ENCODE measurements around the gene LOC128125822.
"Not testable (repeated sequence)": the region's sequence is repeated elsewhere in the genome, so short reads cannot be mapped to it uniquely, and the experiment has no call there.

Gene LOC128125822

GRCh38 chr6:63572044-63572746, at the start of gene LOC128125822, which contains the start of gene PTP4A1:
LOC128125822 (plus strand) TSS chr6:63572480.
PTP4A1 (plus strand) TSS chr6:63572480; CDS start chr6:63576881, 4,401 bp downstream.
- DNase-seq (ENCODE audit: low spot score), result peak; percentile 99

- DNase-seq (ENCODE audit: low spot score), result not testable (repeated sequence)
These were observed 49.4 kb upstream of the LOC128125822 start for GRCh38 chr6:63522911-63523287.

DNA sequence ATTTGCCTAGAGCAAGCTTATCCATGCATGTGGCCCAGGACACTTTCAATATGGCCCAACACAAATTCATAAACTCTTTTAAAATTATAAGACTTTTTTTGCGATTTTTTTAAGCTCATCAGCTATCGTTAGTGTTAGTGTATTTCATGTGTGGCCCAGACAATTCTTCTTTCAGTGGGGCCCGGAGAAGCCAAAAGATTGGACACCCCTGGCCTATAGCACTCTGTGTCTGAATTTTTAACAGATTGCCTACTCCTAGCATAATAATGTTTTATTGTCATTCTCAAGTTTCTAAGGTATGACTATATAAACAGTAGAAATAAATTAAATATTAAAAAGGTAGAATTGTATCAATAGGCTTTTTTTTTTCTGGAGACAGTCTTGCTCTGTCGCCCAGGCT, 48.6 kb upstream of the LOC128125822 start:
- DNase-seq (ENCODE audit: low spot score), result no peak

DNA sequence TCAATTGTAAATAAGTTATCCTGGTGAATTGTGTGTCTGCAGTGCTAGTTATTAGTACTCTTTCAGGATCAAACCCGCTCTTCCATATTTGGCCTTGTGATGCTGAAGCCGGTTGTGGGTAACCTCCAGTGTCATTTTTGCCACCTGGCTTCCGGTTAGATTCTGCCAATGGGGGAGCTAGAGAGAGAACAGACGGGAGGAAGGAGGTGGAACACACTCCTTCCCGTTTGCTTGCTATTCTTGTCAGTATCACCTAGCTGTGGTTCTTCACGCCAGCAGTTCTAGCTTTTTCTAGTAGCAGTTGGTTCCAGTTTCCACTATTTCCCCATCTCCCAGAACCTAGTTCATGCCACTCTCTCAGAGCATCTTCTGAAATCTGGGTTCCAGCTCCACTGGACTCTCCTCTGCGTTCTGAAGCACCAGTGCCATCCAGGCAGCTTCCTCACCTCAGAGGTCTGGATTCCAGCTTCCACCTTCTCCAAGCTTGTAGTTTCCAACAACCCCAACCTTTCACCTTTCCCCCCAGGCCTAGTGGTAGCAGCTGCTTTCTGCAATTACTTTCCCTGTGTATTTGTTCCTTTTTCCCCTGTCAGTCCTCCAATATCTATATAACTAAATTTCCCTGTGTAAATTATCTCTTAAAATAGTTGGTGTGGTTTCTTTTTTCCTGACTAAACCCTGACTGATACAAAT, 46.9 kb upstream of the LOC128125822 start:
- no peak for DNase-seq (ENCODE audit: low spot score)

DNA sequence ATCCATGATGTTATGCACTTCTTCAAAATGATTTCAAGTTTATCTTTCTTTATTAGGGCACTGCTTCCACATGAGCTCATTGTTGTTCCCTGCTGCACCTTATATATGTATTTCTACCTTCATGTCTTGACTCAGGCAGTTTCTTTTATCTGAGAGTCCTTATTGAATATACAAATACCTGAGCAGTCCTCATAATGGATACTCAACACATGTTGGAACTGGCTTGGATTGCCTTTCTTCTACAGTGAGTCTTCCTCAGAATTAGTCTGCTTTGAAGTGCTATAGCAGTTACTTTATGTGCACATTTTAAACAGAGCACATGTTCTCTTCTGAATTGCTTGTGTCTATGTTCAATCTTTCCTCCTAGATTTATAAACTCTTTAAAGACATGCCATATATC, 45.3 kb upstream of the LOC128125822 start:
- no peak for DNase-seq (ENCODE audit: low spot score)

DNA sequence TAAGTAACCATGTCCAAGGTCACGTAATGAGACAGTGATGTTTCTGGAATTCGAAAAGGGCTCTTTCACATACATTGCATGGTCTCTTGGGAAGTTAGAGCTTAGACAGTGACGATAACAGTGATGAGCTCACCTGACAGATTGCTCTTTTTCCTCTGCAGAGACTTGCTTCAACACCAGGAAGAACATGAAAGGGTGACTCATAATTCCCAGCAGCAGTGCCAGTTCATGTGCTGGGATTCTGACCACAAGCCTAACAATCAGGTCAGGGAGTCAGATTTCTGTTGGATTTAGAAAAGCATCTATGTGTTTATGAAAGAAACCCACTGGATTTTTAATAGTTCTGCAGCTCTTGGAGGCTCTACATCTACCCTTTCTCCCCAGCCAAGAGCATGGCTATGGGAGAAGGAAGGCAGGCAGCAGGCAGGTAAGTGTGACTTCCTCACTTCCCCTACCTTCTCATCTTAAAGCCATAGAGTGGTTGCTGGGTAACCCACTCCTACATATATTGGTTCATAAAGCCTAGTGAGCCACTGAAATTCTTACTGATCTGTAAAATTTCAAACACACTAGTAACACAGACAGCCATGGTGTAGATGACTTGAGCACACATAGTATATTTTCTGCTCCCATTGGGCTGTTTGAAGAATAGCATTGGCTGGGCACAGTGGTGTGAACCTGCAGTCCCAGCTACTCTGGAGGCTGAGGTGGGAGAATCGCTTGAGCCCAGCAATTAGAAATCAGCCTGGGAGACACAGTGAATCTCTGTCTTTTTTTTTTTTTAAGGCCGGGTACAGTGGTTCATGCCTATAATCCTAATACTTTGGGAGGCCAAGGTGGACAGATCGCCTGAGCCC, 44.4 kb upstream of the LOC128125822 start:
- no peak for DNase-seq (ENCODE audit: low spot score)

DNA sequence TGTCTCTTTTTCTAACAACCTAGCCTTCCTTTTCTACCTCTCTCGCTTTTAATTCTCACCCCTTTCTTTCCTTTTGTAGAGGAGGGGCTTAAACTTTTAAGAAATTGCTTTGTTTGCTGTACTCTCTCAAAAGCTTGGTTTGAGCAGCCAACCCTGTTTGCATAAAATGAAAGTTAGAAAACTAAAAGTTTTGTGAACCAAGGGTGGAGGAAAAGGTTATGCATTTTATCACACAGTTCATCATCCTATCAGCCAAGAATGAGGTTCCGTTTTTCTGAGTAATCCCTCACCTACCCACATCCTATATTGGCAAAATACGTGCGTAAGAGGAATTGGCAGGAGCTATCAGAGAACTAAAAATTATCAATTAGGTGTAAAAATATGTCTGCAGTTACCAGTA, 42.8 kb upstream of the LOC128125822 start:
- no peak for DNase-seq (ENCODE audit: low spot score)

DNA sequence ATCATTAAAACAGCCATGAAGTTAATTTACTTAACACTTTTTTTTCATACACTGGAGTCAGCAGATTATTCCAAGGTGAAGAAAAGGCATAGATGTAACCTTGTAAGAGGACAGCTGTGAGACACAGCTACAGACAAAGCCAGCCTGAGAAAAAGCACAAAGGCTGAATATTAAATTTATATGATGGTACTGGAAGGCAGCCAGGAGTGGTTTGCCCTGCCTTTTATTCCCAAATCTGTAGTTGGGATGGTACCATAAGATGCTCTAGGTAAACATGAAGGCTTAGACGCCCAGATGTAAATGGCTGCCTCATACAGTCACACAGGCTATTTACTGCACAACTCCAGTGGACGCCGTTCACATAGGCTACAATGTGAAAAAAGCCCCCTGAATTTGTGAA, 42.1 kb upstream of the LOC128125822 start:
- DNase-seq (ENCODE audit: low spot score), result no peak

DNA sequence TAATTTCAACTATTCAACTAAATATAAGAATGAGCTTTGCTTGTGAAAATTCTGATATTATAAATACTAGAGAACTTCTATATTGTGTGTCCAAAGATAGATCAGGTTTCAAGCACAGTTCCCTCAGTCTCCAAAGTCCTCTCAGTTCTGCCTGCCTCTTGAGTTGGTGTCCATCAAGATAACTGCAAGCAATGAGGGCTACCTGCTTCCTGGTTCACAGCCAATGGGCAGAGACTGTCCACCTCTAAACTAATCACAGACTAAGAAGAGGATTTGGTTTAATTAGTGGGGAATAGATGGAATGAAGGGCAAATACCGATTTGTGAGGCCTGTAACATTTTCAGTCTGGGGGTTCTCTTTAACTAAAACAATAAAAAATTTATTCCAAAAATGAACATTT, 41.3 kb upstream of the LOC128125822 start:
- no peak for DNase-seq (ENCODE audit: low spot score)

DNA sequence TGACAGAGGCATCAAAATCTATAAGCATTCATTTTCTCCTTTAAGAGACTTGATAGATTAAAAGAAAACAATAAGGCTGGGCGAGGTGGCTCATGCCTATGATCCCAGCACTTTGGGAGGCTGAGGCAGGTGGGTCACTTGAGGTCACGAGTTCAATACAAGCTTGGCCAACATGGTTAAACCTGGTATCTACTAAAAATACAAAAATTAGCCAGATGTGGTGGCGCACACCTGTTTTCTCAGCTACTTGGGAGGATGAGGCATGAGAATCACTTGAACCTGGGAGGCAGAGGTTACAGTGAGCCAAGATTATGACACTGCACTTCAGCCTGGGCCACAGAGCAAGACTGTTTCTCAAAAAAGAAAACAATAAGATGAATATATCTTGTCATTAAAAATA, 39.3 kb upstream of the LOC128125822 start:
- DNase-seq (ENCODE audit: low spot score), result no peak

DNA sequence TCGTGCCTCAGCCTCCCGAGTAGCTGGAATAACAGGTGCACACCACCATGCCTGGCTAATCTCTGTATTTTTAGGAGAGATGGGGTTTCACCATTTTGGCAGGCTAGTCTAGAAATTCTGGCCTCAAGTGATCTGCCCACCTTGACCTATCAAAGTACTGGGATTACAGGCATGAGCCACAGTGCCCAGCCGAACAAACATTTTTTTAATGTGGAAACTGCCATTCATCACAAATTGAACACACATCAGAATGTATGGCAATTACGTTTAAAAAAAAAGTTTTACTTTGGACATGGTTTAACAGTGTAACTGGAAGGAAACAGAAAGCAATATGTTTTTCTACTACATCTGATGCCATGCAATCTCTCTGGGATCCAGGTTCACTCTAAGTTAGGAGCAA, 38.3 kb upstream of the LOC128125822 start:
- DNase-seq (ENCODE audit: low spot score), result no peak

DNA sequence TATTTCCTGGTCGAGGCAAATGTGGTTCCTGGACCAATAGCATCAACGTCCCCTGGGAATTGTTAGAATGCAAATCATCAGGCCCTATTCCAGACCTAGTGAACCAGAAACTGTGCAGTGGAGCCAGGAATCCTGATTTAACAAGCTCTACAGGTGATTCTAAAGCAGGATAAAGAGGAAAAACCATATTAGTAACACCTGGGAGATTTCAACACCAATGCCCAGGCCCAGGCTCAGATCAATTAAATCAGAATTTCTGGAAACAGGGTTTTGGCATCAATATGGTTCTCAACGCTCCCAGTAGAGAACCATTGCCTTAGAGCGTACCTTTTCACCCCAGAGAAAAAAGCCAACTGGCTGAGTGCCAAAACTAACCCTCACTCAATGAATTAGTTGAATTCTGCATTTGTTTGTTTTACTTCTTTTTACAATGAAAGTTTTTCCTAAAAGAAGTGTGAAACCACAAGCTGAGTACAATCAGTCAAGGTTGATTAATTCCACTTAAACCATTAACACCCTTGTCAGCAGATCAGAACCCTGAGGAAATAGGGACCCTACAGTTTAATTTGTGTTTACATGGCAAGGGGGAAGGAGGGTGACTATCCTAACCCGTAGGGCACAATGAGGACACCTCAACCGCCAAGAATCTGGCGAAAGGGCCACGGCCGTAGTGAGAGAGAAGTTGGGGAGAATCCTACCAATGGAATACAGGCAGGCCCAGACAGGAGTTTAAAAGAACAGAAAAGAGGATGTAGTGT, 34.9 kb upstream of the LOC128125822 start:
- DNase-seq (ENCODE audit: low spot score), result no peak

- no peak for DNase-seq (ENCODE audit: low spot score)
These were observed 34.4 kb upstream of the LOC128125822 start for GRCh38 chr6:63537959-63538300.

- no peak for DNase-seq (ENCODE audit: low spot score)
These were observed 33.7 kb upstream of the LOC128125822 start for GRCh38 chr6:63538550-63538949.

GRCh38 chr6:63543001-63543400, 29.3 kb upstream of the LOC128125822 start:
- no peak for DNase-seq (ENCODE audit: low spot score)

DNA sequence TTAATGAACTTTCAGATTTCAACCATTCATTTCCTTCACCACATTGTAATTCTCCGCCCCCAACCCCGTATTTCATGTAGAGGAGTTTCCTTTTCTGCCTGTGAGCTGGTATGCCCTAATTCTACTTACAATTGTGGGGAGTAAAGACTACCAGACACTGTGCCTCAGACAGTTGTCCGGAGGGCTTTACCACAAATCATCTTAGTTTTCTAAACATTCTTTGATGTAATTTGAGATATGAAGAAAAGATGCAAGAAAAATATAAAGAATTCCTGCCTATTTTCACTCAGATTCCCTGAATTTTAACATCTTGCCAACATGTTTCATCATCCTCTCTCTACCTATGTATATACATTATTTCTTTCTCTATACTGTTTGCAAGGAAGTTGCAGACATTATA, 28.3 kb upstream of the LOC128125822 start:
- DNase-seq (ENCODE audit: low spot score), result no peak

DNA sequence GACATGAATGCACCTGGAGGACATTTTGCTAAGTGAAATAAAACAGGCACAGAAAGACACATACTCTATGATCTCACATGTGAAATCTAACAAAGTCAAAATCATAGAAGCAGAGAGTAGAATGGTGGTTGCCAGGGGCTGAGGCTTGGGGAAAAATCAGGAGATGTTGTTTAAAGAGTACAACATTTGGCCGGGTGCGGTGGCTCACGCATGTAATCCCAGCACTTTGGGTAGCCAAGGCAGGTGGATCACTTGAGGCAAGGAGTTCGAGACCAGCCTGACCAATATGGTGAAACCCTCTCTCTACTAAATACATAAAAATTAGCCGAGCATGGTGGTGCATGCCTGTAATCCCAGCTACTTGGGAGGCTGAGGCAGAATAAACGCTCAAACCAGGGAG, 26.0 kb upstream of the LOC128125822 start:
- DNase-seq (ENCODE audit: low spot score), result no peak

DNA sequence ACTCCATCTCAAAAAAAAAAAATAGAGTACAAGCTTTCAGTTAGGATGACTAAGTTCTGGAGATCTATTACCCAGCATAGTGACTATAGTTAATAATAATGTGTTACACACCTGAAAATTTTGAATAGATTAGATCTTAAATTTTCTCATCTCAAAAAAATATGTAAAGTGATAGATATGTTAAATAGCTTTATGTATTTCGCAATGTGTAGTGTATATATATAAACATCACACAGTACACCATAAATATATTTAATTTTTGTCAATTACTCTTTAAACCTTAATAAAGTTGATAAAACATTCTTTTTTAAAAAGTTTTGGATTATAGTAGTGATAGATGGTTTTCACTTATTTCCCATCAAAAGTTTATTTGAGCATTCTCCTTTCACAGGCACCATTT, 25.6 kb upstream of the LOC128125822 start:
- no peak for DNase-seq (ENCODE audit: low spot score)

- DNase-seq (ENCODE audit: low spot score), result no peak
These were observed 23.2 kb upstream of the LOC128125822 start for GRCh38 chr6:63549076-63549475.

DNA sequence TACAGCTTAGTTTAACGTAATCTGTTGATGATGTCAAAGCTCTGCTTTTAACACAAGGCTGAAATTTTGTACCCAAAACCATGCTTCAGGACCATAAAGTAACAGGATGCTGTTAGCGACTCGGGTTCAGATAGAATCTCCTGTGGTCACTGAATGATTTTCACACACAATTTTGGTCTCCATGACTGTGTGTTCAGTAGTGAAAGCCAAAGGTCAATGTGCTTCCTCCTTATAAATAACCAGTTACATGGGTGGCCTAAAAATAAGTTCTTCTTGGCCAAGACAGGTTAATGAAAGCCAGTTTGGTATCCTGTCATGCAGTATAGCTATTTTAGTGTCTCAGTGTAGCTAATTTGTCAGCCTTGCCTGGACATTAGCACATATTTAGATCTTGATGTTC, 19.1 kb upstream of the LOC128125822 start:
- DNase-seq (ENCODE audit: low spot score), result no peak

DNA sequence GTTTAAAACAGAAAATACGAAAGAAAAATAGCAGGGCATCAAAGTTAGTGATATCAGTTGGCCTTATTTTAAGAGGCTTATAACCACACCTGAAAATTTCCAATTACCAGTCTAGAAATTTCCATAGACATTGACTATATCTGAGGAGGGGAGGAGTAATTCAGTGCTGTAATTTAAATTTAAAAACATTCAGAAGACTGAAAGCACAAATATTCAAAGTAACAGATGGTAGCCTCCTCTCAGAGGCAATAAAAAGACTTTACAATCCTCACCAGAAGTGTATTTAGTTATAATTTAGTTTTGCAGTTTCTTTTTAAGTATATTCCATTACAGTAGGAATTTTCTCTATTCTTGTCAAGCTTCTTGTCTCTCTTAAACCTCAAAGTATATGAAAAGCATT, 18.4 kb upstream of the LOC128125822 start:
- no peak for DNase-seq (ENCODE audit: low spot score)

GRCh38 chr6:63554782-63555181, 17.5 kb upstream of the LOC128125822 start:
- DNase-seq (ENCODE audit: low spot score), result no peak
